H1 (cell line): ENCODE measurements around the gene LYPD6. TPM values are rescaled to one million over a fixed set of nuclear protein-coding genes. Genes with fewer than 3 reads are reported as not detected.
A peak's percentile ranks its signal among the peaks of the same experiment; 100 is the strongest.

Experiments
- CTCF ChIA-PET: fragments of 300-600 bp; sonication (Branson Sonifier 250); formaldehyde crosslinking; loops from one replicate; lab custom pipeline; 2021; ENCODE audit not compliant: partially characterized antibody; lab: Charles Lee
- POLR2A ChIA-PET: fragments of 300-600 bp; sonication (Branson Sonifier 250); formaldehyde crosslinking; loops from one replicate; lab custom pipeline; 2021; ENCODE audit warnings: inconsistent platforms; ENCODE audit not compliant: partially characterized antibody; lab: Charles Lee
- DNase-seq, 2 experiments: peaks; one replicate each; pipeline versions ENCODE4 v3.0.0 to v3.0.0-alpha.2; 2010 to 2022; ENCODE audit warnings: low spot score in 2 of 2, low read depth in 1 of 2, mixed read lengths in 1 of 2
- FAIRE-seq: peaks from 2 replicates; lab custom pipeline; 2011; peaks lifted over from hg19 to GRCh38; lab: Jason Lieb, UNC
- H2AFZ ChIP-seq: 2 replicates; pipeline ENCODE4 v1.8.1; 2012; ENCODE audit warnings: low read length, inconsistent platforms
- H2AK5ac ChIP-seq: 2 replicates; pipeline ENCODE4 v1.6.1; 2013; ENCODE audit warnings: low read depth, low read length
- H2BK120ac ChIP-seq: replicated peaks from 2 replicates; pipeline ENCODE3; 2013; ENCODE audit warnings: low read depth, low read length, inconsistent platforms
- H2BK12ac ChIP-seq: 2 replicates; pipeline ENCODE4 v1.6.1; 2013; ENCODE audit warnings: low read depth, low read length
- H2BK15ac ChIP-seq: 2 replicates; pipeline ENCODE4 v1.6.1; 2013; ENCODE audit warnings: low read length
- H2BK20ac ChIP-seq: 2 replicates; pipeline ENCODE4 v1.6.1; 2013; ENCODE audit warnings: low read length
- H2BK5ac ChIP-seq: 2 replicates; pipeline ENCODE4 v1.6.1; 2013; ENCODE audit warnings: low read depth, low read length
- H3K14ac ChIP-seq: 2 replicates; pipeline ENCODE4 v1.6.1; 2013; ENCODE audit warnings: inconsistent platforms; ENCODE audit not compliant: insufficient read length
- H3K18ac ChIP-seq: 2 replicates; pipeline ENCODE4 v1.6.1; 2013; ENCODE audit warnings: low read length; ENCODE audit errors: extremely low read depth
- H3K23ac ChIP-seq: 2 replicates; pipeline ENCODE4 v1.6.1; 2013; ENCODE audit warnings: inconsistent platforms; ENCODE audit not compliant: insufficient read length
- H3K23me2 ChIP-seq: 2 replicates; pipeline ENCODE4 v1.6.1; 2013; ENCODE audit warnings: low read depth, low read length
- H3K27ac ChIP-seq: 2 replicates; pipeline ENCODE4 v1.6.1; 2011; ENCODE audit warnings: low read depth, low read length, inconsistent platforms
- H3K27me3 ChIP-seq, 4 experiments: replicated peaks in 1 of 4; 1 replicate in 1 of 4; 2 replicates in 3 of 4; pipeline versions ENCODE4 v1.6.1 to v1.8.1; 2011 to 2013; ENCODE audit warnings: low read length in 3 of 4, mild to moderate bottlenecking in 3 of 4, inconsistent platforms in 2 of 4, mixed read lengths in 2 of 4, moderate library complexity in 1 of 4; ENCODE audit not compliant: control insufficient read depth in 3 of 4, insufficient read depth in 3 of 4; ENCODE audit errors: extremely low read depth in 1 of 4
- H3K36me3 ChIP-seq, 4 experiments: 2 replicates each; pipeline versions ENCODE4 v1.6.1 to v1.8.1; 2011 to 2013; ENCODE audit warnings: mild to moderate bottlenecking in 4 of 4, low read length in 3 of 4, moderate library complexity in 2 of 4, control low read depth in 1 of 4, inconsistent platforms in 1 of 4; ENCODE audit not compliant: insufficient read depth in 4 of 4, control insufficient read depth in 2 of 4
- H3K4ac ChIP-seq: replicated peaks from 2 replicates; pipeline ENCODE3; 2013; ENCODE audit warnings: low read length, low read depth, mixed read lengths, inconsistent platforms; ENCODE audit not compliant: insufficient read length
- H3K4me1 ChIP-seq, 4 experiments: replicated peaks in 1 of 4; 1 replicate in 1 of 4; 2 replicates in 3 of 4; pipeline versions ENCODE4 v1.6.1 to v1.8.1; 2011 to 2013; ENCODE audit warnings: low read length in 3 of 4, inconsistent platforms in 2 of 4, mixed read lengths in 1 of 4; ENCODE audit not compliant: insufficient read depth in 4 of 4, control insufficient read depth in 3 of 4
- H3K4me2 ChIP-seq, 2 experiments: 2 replicates each; pipeline versions ENCODE4 v1.6.1 to v1.8.1; 2011 to 2013; ENCODE audit warnings: low read depth in 2 of 2, low read length in 2 of 2, control low read depth in 1 of 2, inconsistent platforms in 1 of 2, mild to moderate bottlenecking in 1 of 2; ENCODE audit not compliant: insufficient read depth in 1 of 2
- H3K4me3 ChIP-seq, 4 experiments: fragments of 200-600, 300-600 bp in 1 of 4; sonication (generic), shearing (Covaris generic), sonication (Bioruptor Twin) in 1 of 4; 2 replicates each; pipeline versions ENCODE4 v1.5.1 to v1.8.1; 2011 to 2016; ENCODE audit warnings: low read length in 4 of 4, low read depth in 3 of 4, control low read depth in 2 of 4, inconsistent platforms in 2 of 4, mild to moderate bottlenecking in 2 of 4, mixed read lengths in 1 of 4, moderate library complexity in 1 of 4; ENCODE audit not compliant: insufficient read depth in 2 of 4; ENCODE audit errors: extremely low read depth in 1 of 4
- H3K56ac ChIP-seq: replicated peaks from 2 replicates; pipeline ENCODE3; 2013; ENCODE audit warnings: low read depth, mild to moderate bottlenecking, mixed read lengths, low read length, inconsistent platforms; ENCODE audit not compliant: insufficient read length
- H3K79me1 ChIP-seq: 2 replicates; pipeline ENCODE4 v1.6.1; 2013; ENCODE audit warnings: low read depth, low read length, control low read depth
- H3K79me2 ChIP-seq, 2 experiments: 2 replicates each; pipeline versions ENCODE4 v1.6.1 to v1.8.1; 2012 to 2013; ENCODE audit warnings: low read length in 2 of 2, mild to moderate bottlenecking in 2 of 2, inconsistent platforms in 1 of 2; ENCODE audit not compliant: insufficient read depth in 2 of 2, control insufficient read depth in 1 of 2
- H3K9ac ChIP-seq, 4 experiments: replicated peaks in 1 of 4; 1 replicate in 1 of 4; 2 replicates in 3 of 4; pipeline versions ENCODE4 v1.6.1 to v1.8.1; 2011 to 2013; ENCODE audit warnings: low read depth in 3 of 4, low read length in 3 of 4, control low read depth in 2 of 4, mild to moderate bottlenecking in 2 of 4, moderate library complexity in 2 of 4, inconsistent platforms in 1 of 4; ENCODE audit errors: extremely low read depth in 1 of 4
- H3K9me3 ChIP-seq, 2 experiments: 2 replicates each; pipeline versions ENCODE4 v1.6.1 to v1.8.1; 2012 to 2013; ENCODE audit warnings: mild to moderate bottlenecking in 2 of 2, moderate library complexity in 2 of 2, control low read depth in 1 of 2, inconsistent platforms in 1 of 2, low read depth in 1 of 2, low read length in 1 of 2, mixed read lengths in 1 of 2; ENCODE audit not compliant: insufficient read depth in 2 of 2
- H4K20me1 ChIP-seq, 2 experiments: replicated peaks in 1 of 2; 2 replicates each; pipeline versions ENCODE3 to v1.8.1; 2011 to 2013; ENCODE audit warnings: inconsistent platforms in 2 of 2, low read length in 2 of 2, mild to moderate bottlenecking in 1 of 2; ENCODE audit not compliant: insufficient read depth in 2 of 2, control insufficient read depth in 1 of 2
- H4K5ac ChIP-seq: 2 replicates; pipeline ENCODE4 v1.6.1; 2013; ENCODE audit warnings: low read length, low read depth, mixed read lengths, inconsistent platforms; ENCODE audit not compliant: insufficient read length
- H4K8ac ChIP-seq: 2 replicates; pipeline ENCODE4 v1.8.0; 2013; ENCODE audit warnings: mild to moderate bottlenecking, moderate library complexity, low read length, inconsistent platforms; ENCODE audit not compliant: insufficient read depth; ENCODE audit errors: extremely low read depth
- H4K91ac ChIP-seq: replicated peaks from 2 replicates; pipeline ENCODE3; 2013; ENCODE audit warnings: low read length, mixed read lengths, inconsistent platforms; ENCODE audit not compliant: insufficient read length
- KDM4A ChIP-seq: IDR thresholded peaks from one replicate; pipeline ENCODE4 v1.7.1; 2012; ENCODE audit warnings: low read depth, mild to moderate bottlenecking, moderate library complexity, low read length, inconsistent platforms; ENCODE audit not compliant: severe bottlenecking
- SIN3A ChIP-seq, 2 experiments: IDR thresholded peaks in 1 of 2; conservative IDR thresholded peaks in 1 of 2; 2 replicates each; pipeline ENCODE4 v1.6.1; 2011 to 2012; ENCODE audit warnings: low read length in 2 of 2, improper control_type of control experiment in 1 of 2, low read depth in 1 of 2, mild to moderate bottlenecking in 1 of 2
- WGBS, 2 experiments: shearing (Covaris generic) in 1 of 2; methylation state at CpG; one replicate each; pipeline versions ENCODE4 v1.1.6 to v1.1.7; 2013 to 2015; ENCODE audit warnings: low lambda C conversion rate in 2 of 2, mixed read lengths in 2 of 2, inconsistent platforms in 1 of 2, low coverage in 1 of 2, missing lambda C conversion rate in 1 of 2; ENCODE audit not compliant: insufficient replicate concordance in 2 of 2, insufficient coverage in 1 of 2, insufficient read length in 1 of 2; ENCODE audit errors: extremely low coverage in 1 of 2, missing lambda C conversion rate in 1 of 2; 5-methylcytosine and 5-hydroxymethylcytosine counted together
- polyA plus RNA-seq, 7 experiments: library from polyadenylated mRNA; depleted of rRNA in 3 of 7; stranded (reverse) in 5 of 7; unstranded in 2 of 7; fragments of >200 nt in 5 of 7; fragments of 200-250 nt in 2 of 7; gene quantifications; 1 replicate in 5 of 7; 2 replicates in 1 of 7; 4 replicates in 1 of 7; pipeline versions ENCODE4 v1.2.1 to v1.2.3, GENCODE V29; 2011 to 2013; ENCODE audit warnings: missing spikeins in 2 of 7, mixed read lengths in 2 of 7
- total RNA-seq: library from RNA; stranded (reverse); fragmentation: NEBNext Ultra II Directional; extraction: Animal tissue kit (Norgen Biotek cat#: 25700); gene quantifications from 2 replicates; pipeline ENCODE4 v1.2.1, GENCODE V29; 2021

Gene LYPD6
- total and polyA plus RNA-seq, 2 of the 8 experiments (the other 6 are each of a cell fraction or from before 2014, with no cell fraction given): 5.6 to 8.9 TPM

DNA sequence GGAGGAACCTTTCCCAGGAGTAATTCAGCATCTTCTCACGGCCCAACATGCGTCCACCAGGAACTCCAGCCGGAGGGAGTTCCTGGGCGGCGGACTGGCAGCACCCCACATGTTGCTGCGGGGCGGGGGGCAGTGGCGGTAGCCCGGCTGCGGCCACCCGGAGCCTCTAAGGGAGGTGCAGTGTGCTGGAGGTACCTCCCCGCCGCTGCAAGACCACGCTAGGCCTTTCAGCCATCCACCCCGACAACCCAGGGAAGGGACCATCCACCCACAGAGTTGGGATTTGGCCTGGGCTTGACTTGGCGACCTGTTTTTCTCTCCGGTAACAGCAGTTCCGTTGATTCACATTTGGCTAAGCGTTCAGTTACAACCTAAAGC is 625 bp downstream of the LYPD6 start:
- Histone ChIP-seq H2BK20ac (no peak overlapping the region), H2BK120ac (no peak overlapping the region), H2BK5ac (no peak overlapping the region), H3K36me3 (no peaks in the 10 kb centered on the region), H3K4me3 (peak overlapping the region; percentile 64 to 89 (median 80)), H3K27me3 (no peaks in the 10 kb centered on the region; a peak in 3 of 7 replicates), H2AFZ (peak overlapping the region; percentile 95), H3K9me3 (no peaks in the 10 kb centered on the region), H2BK12ac (no peak overlapping the region), H3K23me2 (peaks cover 14% of the 10 kb centered on the region; the same call in 1 of the 2 replicates), H2AK5ac (0 out of 2 replicates have a peak overlapping the region, but pooled peaks have one; percentile 1), H3K4me1 (peaks cover 0 to 7% (median 4%) of the 10 kb centered on the region in 4 experiments; a peak in 2 of 7 replicates), H3K4ac (no peak overlapping the region), H3K27ac (no peak overlapping the region), H3K9ac (peak overlapping the region in 3 of 4 experiments; percentile 52 to 66 (median 53); a peak in 6 of 7 replicates), H3K4me2 (peak overlapping the region; percentile 99 to 100), H4K5ac (no peak overlapping the region), H3K56ac (no peak overlapping the region), H2BK15ac (peak overlapping the region; percentile 40; the same call in 1 of the 2 replicates), H4K8ac (peak overlapping the region; percentile 64; the same call in 1 of the 2 replicates), H4K91ac (peak overlapping the region; percentile 82), H3K14ac (no peak overlapping the region), H3K79me1 (no peaks in the 10 kb centered on the region), H3K18ac (peak overlapping the region; percentile 42; the same call in 1 of the 2 replicates), H3K23ac (no peak overlapping the region), H4K20me1 (no peaks in the 10 kb centered on the region), H3K79me2 (peaks cover 0 to 8% of the 10 kb centered on the region in 2 experiments; a peak in 2 of 4 replicates)
- ChIA-PET POLR2A (interaction anchor here (1.2 to 1.3 kb wide), 2 partner anchors 13 to 254 kb away, joined by 3 to 4 read pairs; no protein-coding TSS in a partner anchor), CTCF (interaction anchor here (0.7 to 4.1 kb wide), 8 partner anchors 17 to 952 kb away, joined by 3 to 22 read pairs (median 4); no protein-coding TSS in a partner anchor)
- no peak; a peak in 1 of 4 replicates for TF ChIP-seq SIN3A (conservative IDR thresholded peaks at IDR 0.05 in 1 of 2, IDR thresholded peaks at IDR 0.05 in 1 of 2; ENCODE audit: low read depth in 1 of 2, low read length in 2 of 2)
- TF ChIP-seq KDM4A: peak; percentile 71
- 2% methylated on average over 19 of the region's 19 CpGs; no CpG with 5 or more reads in 1 of the 2 experiments for WGBS, 2 experiments
- FAIRE-seq: no peak
- no peak for DNase-seq
